GM19372 (cell line): Measurements from ENCODE around the gene IARS2.

ENCODE experiments used
- ATAC-seq: cut with Tn5 transposase; IDR thresholded peaks from one replicate; pipeline ENCODE4 v1.9.1; 2021; ENCODE audit warnings: mild to moderate bottlenecking, low read depth, moderate library complexity; ENCODE audit not compliant: unreplicated experiment

IARS2 gene

GRCh38 chr1:220094016-220094911 lies at the start of gene IARS2:
Gene IARS2, plus strand, starts transcription at chr1:220094132. Its CDS starts 85 bp downstream, at chr1:220094217.
- ATAC-seq, result peak; percentile 58

- ATAC-seq, result no peak
These were observed 49.1 kb upstream of the IARS2 start for GRCh38 chr1:220044678-220045355.

DNA sequence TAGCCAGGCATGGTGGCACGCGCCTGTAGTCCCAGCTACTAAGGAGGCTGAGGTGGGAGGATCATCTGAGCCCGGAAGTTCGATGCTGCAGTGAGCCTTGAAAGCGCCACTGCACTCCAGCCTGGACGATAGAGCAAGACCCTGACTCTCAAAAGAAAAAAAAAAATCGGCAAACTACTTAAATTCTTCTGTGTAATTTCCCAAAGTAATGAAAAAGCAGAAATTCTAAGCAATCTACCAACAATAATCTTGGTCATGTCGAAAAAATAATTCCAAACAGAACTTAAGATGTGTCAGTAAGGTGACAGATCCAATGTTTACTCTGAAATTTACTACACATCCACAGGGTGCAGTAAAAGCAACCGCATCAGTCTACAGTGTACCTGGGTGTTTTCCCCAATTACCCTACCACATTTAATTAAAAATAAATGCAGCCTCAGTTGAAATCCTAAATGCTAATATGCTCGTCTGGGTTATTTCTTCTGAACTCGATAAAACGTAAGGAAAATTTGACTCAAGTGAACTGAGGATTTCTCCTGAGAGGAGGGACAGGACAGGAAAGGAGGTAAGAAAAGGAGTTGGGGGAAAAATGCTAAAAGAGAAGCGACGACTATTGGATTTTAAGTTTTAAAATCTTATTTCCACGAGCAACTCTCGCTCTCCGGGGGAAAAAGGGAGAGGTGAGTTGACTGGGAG lies 48.4 kb upstream of the IARS2 start:
- ATAC-seq, result peak; percentile 20

GRCh38 chr1:220046052-220046930 lies 47.6 kb upstream of the IARS2 start, which contains the start of gene EPRS1:
Gene EPRS1, minus strand, starts transcription at chr1:220046505. Its CDS starts 117 bp downstream, at chr1:220046388.
- ATAC-seq, result peak; percentile 99

GRCh38 chr1:220056374-220056773 lies 37.6 kb upstream of the IARS2 start:
- no peak for ATAC-seq

GRCh38 chr1:220060876-220061275 lies 33.1 kb upstream of the IARS2 start:
- ATAC-seq, result no peak

DNA sequence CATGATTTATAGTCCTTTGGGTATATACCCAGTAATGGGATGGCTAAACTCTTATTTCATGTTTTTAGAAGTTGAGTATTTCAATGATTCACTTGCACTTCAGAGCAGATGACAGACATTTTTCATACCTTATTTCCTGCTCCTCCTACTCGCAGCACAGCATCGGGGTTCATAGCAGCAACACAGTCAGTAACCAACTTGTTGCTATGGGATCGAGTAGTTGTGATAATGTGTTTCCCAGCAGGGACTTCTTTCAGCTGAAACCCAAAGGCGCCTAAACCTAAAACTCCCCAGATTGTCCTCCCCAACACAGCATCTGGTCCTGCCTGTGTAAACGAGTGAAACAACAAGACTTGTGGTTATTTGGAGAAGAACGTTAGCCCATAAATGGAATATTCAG lies 31.3 kb upstream of the IARS2 start:
- ATAC-seq, result no peak

GRCh38 chr1:220067269-220068204 lies 26.4 kb upstream of the IARS2 start:
- ATAC-seq, result no peak

DNA sequence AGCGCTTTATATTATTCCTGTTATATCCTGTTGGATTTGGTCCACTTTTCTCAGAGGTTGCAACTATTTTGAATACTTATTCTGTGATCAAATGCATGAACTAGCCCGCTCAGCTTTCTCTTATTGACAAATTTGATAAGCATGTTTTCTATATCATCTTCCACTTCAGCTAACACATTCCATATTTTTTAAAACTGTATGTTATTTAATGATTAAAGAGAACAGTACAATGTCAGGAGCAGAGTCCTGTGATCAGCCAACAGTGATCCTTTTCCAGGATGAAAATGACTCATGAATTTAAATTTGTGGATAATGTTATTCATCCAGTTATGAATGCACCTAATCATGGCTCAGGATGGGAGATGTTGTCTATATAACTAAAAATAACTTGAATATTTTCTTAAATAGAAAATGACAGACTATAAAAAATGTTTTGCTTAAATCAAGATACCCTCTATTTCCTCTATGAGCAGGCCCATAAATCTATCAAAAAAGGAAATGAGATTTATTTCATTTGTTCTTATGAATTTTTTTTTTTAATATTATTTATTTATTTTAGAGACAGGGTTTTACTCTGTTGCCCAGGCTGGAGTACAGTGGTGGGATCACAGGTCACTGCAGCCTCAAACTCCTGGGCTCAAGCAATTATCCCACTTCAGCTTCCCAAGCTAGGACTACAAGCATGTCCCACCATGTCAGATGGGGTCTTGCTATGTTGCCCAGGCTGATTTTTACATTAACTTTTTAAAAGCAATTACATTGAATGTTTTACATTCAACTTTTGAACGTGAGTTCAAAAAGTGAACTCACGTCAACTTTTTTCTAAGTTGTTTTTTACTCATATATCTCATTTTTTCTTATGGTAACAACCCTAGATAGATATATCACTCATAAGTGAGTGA lies 16.8 kb upstream of the IARS2 start:
- ATAC-seq, result no peak

DNA sequence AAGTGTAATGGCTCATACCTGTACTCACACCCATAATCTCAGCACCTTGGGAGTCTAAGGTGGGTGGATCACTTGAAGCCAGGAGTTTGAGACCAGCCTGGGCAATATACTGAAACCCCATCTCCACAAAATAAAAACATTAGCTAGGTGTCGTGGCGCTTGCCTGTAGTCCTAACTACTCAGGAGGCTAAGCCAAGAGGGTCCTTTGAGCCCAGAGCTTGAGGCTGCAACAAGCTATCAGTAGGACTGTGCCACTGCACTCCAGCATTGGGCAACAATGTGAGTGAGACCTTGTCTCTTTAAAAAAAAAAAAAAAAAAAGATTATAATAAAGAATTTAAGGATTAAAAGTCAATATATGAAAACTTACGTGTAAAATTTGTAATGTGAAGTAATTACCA lies 16.0 kb upstream of the IARS2 start:
- ATAC-seq, result no peak

GRCh38 chr1:220084460-220084859 lies 9.5 kb upstream of the IARS2 start:
- no peak for ATAC-seq

DNA sequence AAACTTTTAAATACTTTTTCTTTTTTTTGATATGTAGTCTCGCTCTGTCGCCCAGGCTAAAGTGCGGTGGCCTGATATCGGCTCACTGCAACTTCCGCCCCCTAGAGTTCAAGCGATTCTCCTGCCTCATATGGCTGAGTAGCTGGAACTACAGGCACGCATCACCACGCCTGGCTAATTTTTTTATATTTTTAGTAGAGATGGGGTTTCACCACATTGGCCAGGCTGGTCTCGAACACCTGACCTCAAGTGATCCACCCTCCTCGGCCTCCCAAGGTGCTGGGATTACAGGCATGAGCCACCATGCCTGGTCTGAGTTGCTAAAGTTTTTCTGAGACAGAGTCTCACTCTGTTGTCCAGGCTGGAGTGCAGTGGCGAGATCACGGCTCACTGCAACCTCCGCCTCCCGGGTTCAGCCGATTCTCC lies 7.7 kb upstream of the IARS2 start:
- ATAC-seq, result peak; percentile 46

DNA sequence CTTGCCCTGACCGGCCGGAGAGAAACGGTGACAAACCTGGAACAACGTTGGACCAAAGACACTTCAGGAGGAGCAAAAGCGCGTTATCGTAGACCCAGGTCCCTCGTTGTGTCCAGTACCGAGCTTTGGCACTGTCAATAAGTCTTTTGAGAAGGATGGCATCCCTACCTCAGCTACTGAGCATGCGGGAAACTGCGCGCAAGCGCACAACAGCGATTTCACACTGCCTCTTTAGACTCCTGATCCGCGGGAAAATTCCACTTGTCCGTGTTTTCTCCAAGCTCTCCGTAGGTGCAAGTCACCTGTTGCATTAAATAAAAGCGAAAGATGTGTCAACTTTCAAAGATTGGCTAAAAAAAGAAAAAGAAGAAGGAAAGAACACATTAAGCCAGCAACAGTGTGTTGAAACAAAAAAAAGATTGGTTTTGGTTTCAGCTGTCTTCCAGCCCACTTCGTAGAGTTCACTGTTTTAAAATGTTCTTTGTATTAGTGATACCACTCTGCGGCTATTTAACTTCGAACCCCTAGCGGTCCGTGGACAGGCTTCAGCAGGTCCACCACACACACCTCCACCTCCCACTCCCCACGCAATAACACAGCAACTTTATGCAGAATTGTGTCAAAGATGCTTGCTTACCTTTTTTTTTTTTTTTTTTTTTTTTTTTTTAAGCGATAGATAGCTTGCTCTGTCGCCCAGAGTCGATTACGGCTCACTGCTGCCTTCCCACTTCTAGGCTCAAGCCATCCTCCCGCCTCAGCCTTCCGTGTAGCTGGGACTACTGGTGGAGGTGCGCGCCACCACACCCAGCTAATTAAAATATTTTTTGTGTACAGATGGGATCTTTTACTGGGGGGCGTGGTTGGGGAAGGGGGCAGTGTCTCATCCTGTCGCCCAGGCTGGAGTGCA lies 4.0 kb upstream of the IARS2 start, which contains the start of gene BPNT1:
BPNT1 (minus strand) TSS at position 139 of the 907 bp plus-strand sequence. CDS start 9,942 bp downstream, outside the sequence.
- peak; percentile 60 for ATAC-seq

DNA sequence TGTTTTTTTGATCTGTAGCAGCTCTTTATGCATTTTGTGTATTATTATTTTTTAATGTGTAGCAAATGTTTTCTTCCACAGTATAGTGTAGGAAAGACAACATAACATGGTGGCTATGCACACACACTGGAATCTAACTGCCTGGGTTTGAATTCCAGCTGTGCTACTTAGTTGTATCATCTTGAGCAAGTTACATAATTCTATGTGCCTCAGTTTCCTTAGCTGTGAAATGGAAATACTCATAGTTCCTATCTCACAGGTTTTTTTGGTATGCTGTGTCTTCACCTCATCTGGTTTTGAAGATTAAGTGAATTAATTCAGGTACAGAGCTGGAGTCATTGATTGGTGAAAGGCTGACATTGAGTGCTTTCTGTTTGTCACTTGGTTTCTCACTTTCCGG lies 1.2 kb upstream of the IARS2 start:
- no peak for ATAC-seq

DNA sequence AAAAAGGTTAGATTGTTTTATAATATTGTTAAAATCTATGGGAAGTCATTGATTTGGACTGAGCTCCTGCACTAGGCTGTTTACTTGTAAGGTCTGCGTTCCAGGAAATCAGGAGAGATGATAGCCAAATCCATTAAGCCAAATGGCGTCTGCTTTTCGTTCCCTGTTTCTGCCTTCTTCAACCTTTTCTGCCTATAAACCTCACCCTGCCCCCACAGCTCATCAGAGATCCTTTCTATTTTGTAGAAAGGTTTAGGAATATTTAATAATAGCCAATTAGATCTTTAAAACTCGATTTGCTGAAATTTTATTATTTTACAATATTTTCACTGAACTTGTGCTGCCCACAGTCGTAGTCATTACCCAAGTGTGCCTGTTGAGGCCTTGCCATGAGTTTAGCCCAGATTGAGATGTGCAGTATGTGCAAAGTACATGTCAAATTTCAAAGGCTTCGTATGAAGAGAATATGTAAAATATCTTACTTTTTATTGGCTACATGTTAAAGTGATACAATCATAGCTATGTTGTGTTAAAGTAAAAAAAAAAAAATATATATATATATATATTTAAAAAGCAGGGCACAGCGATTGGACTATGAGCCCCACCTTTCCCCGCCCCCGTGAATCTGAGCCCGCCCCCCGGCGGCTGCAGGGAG lies 444 bp upstream of the IARS2 start:
- peak; percentile 2 for ATAC-seq

DNA sequence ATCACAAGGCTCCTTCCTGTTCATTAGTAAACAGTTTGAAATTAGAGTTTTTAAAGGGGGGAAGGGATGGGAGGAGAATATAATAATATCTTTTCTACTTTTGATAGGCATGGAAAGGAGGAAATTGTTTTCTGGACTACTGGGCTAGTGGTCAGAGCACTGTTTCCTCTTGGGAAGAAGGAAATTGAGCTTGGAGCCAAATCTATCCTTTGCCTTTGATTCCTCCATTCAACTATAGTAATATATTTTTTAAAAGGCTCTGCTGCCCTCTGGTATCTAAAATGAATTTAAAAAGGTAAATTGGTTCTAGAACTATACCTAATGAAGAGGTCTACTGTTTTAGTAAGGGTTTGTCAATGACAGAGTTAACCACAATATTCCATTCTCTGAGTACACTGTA lies 5.9 kb downstream of the IARS2 start:
- no peak for ATAC-seq
